CD4-positive, alpha-beta T cell treated with Interleukin-4 for 4 hours (primary cell): ENCODE data around the gene PSORS1C1.
"Not testable (repeated sequence)": the region's sequence is repeated elsewhere in the genome, so short reads cannot be mapped to it uniquely, and the experiment has no call there.

Experiments used
- DNase-seq: peaks from one replicate; pipeline ENCODE4 v3.0.0-alpha.2; 2020

Gene PSORS1C1, protein sequence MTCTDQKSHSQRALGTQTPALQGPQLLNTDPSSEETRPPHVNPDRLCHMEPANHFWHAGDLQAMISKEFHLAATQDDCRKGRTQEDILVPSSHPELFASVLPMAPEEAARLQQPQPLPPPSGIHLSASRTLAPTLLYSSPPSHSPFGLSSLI

DNA sequence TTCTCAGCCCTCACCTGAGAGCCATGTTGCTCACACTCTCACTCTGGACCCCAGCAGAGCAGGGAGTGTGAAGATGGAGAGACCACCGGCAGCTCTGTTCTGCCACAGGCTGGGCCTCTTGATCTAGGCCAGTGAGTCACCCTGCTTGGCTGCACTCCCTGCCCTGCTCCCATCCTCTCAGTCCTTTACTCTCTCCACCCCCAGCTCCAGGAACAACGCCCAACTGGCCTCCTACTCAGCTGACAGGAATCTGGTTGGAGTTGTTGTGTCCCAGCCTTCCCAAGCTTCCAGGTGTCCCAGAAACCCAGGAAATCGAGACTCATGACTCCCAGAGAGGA is at the start of gene PSORS1C1:
Gene PSORS1C1 (plus strand): TSS at position 260 of the 338 bp plus-strand sequence. CDS start 14,833 bp downstream, outside the sequence.
- no peak for DNase-seq

DNA sequence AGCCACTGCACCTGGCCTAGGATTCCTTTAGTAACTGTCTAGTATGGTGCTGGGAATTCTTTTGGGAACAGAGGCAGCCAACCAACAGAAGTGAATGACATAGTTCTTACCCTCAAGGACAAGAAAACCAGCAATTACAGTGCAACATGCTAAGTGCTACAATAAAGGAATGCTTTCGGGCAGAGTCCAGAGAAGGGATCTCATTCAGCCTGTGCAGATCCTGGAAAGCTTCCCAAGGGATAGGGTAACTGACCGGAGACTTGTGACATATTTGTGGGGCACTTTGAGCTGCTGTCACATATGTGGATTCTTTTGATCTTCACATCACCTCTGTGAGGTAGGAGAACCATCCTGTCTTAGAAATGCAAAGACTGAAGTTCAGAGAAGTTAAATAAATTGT is 49.0 kb upstream of the PSORS1C1 start:
- no peak for DNase-seq

DNA sequence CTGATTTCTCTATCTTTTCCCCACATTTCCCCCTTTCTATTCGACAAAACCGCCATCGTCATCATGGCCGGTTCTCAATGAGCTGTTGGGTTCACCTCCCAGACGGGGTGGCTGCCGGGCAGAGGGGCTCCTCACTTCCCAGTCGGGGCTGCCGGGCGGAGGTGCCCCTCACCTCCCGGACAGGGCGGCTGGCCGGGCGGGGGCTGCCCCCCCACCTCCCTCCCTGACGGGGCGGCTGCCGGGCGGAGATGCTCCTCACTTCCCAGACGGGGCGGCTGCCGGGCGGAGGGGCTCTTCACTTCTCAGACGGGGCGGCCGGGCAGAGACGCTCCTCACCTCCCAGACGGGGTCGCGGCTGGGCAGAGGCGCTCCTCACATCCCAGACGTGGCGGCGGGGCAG is 47.6 kb upstream of the PSORS1C1 start:
- DNase-seq, result not testable (repeated sequence)

DNA sequence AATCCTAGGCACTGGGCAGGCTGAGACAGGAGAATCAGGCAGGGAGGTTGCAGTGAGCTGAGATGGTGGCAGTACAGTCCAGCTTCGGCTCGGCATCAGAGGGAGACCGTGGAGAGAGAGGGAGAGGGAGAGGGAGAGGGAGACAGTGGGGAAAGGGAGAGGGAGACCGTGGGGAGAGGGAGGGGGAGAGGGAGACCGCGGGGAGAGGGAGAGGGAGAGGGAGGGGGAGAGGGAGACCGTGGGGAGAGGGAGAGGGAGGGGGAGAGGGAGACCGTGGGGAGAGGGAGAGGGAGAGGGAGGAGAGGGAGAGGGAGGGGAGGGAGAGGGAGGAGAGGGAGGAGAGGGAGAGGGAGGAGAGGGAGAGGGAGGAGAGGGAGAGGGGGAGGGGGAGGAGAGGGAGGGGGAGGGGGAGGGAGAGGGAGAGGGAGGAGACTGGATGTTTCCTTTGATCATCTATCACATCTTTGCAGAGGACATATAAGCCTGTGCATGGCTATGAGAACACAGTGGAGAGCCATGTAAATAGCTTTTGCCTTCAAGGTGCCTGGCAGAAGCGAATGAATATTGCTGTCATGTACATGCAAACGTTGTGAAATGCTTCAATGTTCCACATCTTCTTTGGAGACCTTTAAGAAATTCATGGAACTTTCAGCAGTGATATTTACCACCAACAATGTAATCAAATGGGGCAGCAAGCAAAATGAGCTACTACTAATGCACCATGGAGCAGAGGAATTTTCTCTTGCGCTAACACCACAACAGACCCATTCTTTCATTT is 46.5 kb upstream of the PSORS1C1 start:
- not testable (repeated sequence) for DNase-seq

DNA sequence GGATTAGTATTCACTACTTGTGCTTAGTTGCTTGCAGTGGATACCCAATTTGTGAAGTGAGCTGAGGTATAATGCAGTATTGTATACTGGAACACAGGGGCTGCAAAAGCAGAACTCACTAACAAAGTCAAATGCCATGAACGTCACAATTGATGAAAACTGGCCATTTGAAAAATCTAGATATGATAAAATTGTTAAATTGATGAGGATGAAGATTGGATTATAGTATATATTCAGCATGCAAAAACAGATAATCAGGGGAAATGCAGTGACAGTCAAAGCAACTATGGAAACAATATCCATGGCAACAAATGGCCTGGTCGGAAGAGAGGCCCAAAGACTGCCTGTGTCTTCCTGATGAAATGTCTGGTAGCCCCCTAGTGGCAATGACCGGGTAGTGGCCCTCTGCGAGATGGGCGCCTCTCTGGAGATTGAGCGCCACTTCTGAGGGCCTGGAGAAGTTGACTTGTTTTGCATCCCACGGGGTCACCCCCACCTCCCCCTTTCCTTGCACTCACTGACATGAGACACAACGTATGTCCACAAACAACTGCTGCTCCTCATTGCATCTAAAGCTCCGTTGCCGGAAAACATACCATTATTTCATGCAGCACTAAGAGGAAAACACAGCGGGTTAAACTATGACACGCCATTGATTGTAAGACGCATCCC is 45.8 kb upstream of the PSORS1C1 start:
- peak; percentile 57 for DNase-seq

DNA sequence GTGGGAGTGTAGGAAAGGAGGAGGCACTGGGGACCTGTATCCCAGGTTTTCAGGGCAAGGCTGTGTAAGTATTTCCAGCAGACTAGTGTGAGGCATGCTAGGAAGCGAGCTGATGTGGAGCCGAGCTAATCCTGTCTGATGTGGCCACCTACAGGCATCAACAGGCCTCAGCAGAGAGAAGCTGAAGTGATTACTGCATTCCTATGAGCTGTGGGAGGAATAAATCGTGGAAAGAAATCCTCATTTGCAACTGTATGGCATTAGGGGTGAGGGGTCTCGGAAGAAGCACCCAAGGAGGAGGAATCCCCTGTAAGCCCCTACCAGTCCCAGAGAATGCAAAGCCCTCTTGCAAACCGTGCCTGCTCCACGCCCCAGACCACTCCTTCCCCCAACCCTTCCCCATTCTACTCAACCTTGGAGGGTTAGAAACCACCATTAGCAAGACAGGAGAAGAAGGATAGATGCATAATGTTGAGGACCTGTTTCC is 43.8 kb upstream of the PSORS1C1 start:
- no peak for DNase-seq

DNA sequence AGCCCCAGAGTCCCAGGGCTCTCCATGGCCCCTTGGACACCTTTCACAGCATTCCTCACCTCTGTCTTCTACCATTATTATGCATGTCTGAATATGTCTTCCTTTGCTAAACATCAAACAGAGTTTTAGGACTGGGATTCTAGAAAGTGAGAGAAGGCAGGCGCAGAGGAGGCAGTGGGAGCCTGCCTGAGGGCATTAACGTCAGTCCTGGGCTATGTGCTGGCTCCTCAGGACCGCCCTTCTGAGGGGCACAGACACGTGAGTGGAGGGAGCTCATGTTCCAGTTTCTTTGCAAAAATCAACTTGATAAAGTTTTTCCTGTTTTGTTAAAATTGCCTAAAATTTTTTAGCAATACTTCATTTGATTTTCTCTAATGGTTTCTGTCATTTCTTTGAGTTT is 40.2 kb upstream of the PSORS1C1 start:
- DNase-seq, result no peak

DNA sequence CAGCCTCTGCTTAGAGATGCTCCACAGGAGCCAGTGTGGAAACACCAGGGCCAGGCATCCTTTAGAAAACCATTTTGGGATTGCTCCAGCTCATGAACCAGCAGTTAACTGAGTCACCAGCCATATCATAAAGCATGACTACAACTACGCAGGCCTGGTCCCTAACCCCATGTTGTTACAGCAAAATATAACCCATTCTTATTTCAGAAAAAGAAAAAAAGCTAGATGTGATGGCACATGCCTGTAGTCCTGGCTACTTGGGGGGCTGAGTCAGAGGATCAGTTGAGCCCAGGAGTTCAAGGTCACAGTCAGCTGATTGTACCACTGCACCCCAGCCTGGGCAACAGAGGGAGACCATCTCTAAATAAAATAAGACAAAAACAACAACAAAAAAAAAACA is 39.1 kb upstream of the PSORS1C1 start:
- no peak for DNase-seq

DNA sequence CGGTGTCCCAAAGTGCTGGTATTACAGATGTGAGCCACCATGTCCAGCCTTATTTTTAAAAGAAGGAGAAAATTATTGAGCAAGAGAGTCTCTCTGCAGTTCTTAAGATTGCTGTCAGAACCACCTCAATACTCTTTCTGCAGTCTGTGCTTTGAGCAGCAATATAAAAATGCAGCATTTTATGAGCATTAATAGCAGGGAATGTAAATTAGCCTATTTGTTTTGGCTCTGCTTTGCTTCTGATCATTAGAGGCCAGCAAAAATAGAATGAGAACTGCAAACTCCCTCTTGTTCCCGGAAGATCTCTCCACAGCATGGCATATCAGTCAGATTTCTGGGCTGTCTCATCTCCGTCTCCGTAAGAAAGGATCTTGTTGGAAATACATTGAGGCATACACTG is 38.0 kb upstream of the PSORS1C1 start:
- DNase-seq, result no peak

DNA sequence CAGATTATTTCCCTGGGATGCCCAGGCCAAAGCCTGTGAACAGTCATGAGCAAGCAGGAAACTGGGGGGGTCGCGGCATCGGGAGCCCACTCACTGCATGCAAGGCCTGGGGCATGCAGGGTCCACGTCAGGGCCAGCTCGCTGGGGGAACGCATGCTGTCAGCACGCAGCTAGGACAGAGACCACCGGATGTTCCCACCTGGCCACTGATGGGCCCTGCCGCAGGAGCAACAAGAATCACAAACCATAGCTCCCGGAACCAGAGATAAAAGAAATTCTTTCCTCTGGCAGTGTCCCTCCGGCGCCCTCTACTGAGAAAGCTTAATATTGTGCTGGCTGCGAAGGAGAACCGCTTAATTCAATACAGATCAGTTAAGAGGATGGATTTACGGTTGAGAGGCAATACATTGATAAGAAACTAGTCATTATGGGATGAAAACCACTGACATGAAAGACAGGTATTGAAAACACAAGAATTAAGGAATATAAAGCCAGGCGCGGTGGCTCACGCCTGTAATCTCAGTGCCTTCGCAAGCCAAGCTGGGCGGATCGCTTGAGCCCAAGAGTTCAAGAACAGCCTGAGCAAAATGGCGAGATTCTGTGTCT is 34.8 kb upstream of the PSORS1C1 start:
- peak; percentile 67 for DNase-seq

DNA sequence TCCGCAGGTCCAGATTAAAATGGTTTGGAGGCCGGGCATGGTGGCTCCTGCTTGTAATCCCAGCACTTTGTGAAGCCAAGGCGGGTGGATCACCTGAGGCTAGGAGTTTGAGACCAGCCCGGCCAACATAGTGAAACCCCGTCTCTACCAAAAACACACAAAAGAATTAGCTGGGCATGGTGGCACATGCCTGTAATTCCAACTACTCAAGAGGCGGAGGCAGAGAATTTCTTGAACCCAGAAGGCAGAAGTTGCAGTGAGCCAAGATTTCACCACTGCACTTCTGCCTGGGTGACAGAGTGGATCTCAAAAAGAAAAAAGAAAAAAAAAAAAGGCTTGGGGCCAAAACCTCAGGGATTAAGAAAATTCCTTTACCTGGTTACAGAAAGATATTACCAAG is 32.7 kb upstream of the PSORS1C1 start:
- DNase-seq, result no peak

DNA sequence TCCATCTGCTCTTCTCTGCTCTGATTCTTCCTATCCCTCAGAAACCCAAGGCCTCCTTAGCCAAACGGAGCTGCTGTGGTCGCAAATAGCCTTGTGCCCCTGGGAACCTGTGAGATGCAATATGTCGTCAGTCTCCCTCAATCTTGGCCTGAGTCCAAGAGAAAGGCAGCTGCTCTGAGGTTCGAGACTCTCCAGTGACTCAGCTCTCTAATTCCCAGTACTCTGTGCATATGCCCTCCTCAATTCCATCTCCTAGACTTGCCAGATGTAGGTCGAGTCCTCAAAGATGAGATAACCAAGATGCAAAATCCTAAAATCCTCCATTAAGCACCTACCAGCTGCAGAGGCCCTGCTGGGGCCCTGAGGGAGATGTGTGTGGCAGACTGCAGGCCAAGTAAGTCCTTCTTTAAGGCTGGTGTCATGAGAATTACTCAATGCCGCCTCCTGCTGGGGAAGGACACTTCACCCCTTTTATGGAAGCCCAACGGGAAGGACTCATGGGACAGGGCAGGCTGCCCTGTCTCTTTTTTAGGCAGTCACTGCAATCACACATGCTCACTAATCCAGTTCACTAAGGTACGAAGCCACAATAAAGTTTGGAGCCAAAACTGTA is 30.8 kb upstream of the PSORS1C1 start:
- DNase-seq, result peak; percentile 37

DNA sequence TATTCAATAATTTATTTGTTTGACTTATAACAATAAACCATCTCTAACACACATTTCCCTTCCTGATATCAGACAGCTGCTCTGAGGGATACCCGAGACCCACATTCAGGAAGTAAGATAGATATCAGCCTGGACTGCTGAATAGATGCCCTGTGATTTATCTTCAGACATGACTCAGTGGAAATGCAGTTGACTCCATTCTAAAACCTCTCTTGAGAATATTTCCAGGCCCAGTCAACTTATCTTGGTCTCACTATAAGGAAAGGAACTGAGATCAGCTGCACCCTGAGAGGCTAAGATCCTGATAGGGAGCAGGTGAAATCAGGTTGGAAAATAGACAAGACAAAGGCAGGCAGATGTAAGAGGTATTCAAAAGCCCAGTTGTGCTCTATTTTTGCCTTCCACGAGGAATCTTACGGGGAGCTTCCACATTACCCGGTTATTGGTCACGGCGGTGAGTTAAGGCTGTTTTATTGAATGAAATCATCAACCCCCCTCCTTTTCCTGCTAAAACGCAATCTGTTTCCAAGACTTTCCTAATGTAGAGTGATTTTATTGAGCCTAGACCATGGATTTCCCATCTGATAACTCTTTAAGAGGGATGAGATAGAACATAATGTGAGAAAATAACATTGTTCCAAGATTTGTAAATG is 27.7 kb upstream of the PSORS1C1 start:
- DNase-seq, result no peak

DNA sequence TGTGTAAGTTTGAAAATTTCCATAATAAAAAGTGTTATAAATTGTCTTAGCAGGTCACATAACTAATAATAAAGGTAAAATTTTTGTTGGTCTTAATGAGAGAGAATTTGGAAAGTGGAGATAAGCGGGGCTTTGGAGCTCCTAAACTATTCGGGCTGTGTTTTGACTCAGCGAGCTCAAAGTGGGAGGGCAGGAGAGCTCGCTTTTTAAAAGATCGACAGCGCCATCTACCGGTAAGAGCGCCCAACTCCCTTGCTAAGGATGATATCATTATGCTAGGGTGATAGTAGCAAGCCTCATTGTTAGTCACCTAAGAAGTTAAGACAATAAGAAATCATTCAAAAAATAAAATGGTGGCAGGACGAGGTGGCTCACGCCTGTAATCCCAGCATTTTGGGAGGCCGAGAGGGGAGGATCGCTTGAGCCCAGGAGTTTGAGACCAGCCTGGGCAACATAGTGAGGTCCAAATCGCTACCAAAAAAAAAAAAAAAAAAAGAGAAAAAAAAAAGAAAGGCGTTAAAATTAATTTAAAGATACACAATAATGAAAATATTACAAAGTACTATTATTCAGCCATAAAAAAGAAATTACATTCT is 27.0 kb upstream of the PSORS1C1 start:
- DNase-seq, result peak; percentile 76

DNA sequence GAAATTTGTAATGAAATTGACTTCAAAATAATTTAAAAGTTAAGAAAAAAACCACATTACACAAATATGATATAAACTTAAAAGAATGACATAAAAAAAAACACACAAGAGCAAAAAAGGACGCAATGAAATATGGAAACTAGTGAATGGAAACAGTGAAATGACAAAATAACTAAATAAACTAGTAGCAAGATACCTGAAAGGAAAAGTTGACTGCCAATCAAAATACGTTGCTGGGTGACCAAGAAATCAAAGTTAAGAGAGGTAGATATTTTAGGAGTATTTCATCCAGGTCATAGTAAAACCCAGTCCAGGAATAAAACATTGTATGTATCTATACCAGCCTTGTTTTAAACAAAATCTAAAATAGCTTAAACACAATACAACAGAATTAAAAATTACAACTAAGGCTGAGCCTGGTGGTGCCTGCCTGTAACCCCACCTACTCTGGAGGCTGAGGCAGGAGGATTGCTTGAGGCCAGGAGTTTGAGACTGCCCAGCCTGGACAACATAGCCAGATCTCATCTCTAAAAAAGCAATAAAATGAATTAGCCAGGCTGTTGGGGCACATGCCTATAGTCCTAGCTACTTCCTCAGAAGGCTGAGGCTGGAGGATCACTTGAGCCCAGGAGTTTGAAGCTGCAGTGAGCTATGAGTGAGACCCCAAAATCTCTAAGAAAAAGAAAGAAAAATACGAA is 24.2 kb upstream of the PSORS1C1 start:
- no peak for DNase-seq

DNA sequence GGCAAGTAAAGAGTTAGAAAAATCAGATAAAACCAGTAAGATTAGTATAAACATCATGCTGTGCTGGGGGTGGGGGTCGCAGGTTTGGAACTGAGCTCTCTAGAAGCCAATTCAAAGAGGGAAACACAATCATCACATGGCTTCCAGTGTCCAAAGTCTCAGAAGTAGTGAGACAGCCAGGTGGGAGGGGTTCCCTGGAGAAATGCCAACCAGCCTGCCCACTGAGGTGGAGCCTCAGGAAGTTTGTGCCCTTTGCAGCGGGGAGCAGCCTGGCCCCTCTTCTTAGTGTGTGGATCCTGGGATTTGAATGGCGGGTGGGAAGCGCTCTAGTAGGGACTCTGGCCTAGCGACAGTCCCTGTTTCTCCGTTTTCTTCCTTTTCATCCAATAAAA is 23.6 kb upstream of the PSORS1C1 start:
- no peak for DNase-seq

DNA sequence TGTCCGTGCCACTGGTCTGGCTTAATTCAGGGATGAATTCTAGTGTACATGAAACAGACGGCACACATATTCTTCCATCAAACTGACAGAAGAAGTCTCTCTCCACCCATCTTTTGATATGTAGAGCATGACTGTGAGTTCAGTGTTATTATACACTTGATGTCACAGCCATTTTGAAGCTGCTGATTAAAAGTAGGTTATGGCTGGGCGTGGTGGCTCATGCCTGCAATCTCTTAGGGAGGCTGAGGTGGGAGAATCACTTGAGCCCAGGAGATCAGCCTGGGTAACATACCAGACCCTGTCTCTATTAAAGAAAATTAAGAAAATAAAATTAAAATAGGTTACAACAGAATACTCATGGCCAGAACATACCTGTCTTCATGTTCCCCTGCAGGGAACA is 22.9 kb upstream of the PSORS1C1 start:
- no peak for DNase-seq

DNA sequence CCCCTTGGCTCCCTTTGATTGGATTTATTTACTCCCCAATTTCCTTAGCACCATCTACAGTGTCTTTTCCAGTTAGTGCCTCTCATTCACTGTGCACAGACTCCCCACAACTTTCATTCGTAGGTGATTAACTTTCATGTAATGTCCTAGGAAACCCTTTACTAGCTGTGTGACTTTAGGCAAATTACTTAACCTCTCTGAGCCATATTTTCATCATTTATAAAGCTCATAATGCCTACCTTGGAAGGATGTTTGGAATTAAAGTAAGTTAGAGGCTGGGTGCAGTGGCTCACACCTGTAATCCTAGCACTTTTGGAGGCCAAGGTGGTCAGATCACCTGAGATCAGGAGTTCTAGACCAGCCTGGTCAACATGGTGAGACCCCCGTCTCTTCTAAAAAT is 22.4 kb upstream of the PSORS1C1 start:
- no peak for DNase-seq

DNA sequence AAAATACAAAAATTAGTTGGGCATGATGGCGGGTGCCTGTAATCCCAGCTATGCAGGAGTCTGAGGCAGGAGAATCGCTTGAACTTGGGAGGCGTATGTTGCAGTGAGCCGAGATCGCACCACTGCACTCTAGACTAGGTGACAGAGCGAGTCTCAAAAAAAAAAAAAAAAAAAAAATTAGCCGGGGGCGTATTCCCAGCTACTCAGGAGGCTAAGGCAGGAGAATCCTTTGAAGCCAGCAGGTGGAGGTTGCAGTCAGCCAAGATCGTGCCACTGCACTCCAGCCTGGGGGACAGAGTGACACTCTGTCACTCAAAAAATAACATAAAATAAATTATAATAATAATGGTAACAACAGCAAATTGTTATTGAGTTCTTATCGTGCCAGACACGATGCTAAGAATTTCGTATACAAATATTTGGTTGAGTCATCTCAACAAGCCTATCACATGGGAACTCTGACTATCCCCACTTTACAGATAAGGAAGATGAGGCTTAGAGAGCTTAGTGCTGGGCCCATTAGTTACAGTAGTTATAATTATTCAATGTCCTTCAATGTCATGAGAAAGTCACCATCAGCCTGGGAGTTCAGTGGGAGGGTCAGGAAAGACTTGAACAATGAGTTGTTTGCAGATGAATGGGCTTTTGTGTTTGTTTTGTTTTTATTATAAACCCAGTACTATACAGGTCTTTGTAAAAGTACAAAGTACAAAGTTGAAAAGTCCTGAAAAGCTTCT is 21.7 kb upstream of the PSORS1C1 start:
- no peak for DNase-seq

DNA sequence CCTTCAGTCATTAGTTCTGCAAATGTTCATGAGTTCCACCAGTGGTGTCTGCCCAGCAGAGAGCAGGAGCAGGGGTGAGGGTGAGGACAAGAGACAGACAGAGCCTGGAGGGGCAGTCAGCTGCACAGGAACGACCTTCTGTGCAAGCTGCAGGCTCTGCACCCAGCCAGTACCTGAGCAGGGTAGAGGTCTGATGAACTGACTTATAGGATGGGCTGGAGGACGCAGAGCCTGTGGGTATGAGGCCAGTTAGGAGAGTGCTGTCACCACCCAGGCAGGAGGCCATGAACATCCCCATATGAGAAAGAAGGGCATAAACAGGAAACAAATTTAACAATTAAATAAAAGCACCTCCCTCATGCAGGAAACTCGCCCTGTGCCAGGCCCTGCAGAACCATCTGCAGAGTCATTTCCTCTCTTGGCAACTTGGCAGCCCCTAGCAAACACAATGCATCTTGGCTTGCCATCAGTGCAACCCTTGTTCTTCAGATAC is 20.2 kb upstream of the PSORS1C1 start:
- DNase-seq, result peak; percentile 59

DNA sequence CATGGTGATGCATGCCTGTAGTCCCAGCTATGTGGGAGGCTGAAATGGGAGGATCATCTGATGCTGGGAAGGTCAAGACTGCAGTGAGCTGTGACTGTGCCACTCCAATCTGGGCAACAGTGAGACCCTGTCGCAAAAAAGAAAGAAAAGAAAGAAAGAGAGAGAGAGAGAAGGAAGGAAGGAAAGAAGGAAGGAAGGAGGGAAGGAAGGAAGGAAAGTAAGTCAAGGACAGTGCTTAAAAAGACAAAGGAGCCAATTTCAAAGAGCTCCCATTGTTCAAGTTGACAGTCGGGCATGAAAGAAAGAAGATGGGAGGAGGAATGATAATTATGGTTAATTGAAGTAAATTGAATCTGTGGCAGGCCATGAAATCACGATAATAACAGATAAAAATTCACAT is 18.4 kb upstream of the PSORS1C1 start:
- no peak for DNase-seq
